K562 (cell line): ENCODE results near the gene PITPNC1. TPM values are rescaled to one million over a fixed set of nuclear protein-coding genes. Genes with fewer than 3 reads are reported as not detected.

Experiments used
- ATAC-seq: fragments of 200-7000 bp; cut with Tn5 transposase; 3 replicates; pipeline ENCODE4 v1.9.1; 2020; ENCODE audit warnings: moderate library complexity
- BruUV-seq: library from RNA; stranded (reverse); fragments of 400-500 nt; replicated peaks from 2 replicates; lab custom pipeline; 2021; lab: Mats Ljungman, UMichigan
- CTCF ChIA-PET: fragments of 300-600 bp; formaldehyde crosslinking; extraction: SDS; loops from one replicate; lab custom pipeline; 2021; ENCODE audit warnings: low intra/inter-chr PET ratio; lab: Yijun Ruan, JAX
- POLR2A ChIA-PET: fragments of 300-600, 350-650 bp; sonication (Branson Sonifier 250); formaldehyde crosslinking; extraction: SDS; loops from one replicate; lab custom pipeline; 2021; ENCODE audit warnings: antibody characterized with exemption, inconsistent platforms; lab: Yijun Ruan, JAX
- DNase-seq, 4 experiments: peaks; one replicate each; pipeline versions ENCODE4 v3.0.0 to v3.0.0-alpha.2; 2011 to 2018; ENCODE audit warnings: low spot score in 3 of 4, mixed read lengths in 3 of 4; ENCODE audit errors: extremely low read depth in 1 of 4
- FAIRE-seq: peaks from 2 replicates; lab custom pipeline; 2011; peaks lifted over from hg19 to GRCh38; lab: Jason Lieb, UNC
- H2AFZ ChIP-seq: 2 replicates; pipeline ENCODE4 v1.6.0; 2011; ENCODE audit warnings: low read depth, low read length, control low read depth, inconsistent platforms
- H3K27ac ChIP-seq: fragments of 200-600 bp; 3 replicates; pipeline ENCODE4 v1.8.0; 2011; ENCODE audit warnings: low read depth, mild to moderate bottlenecking, control low read depth, inconsistent platforms, low read length, moderate library complexity, mixed read lengths; ENCODE audit errors: extremely low read depth
- H3K27me3 ChIP-seq, 2 experiments: fragments of 300-600 bp in 1 of 2; 2 replicates in 1 of 2; 3 replicates in 1 of 2; pipeline versions ENCODE4 v1.6.0 to v1.8.0; 2011; ENCODE audit warnings: inconsistent platforms in 2 of 2, low read length in 2 of 2, mild to moderate bottlenecking in 1 of 2, mixed read lengths in 1 of 2, moderate library complexity in 1 of 2; ENCODE audit not compliant: control insufficient read depth in 2 of 2, insufficient read depth in 2 of 2
- H3K36me3 ChIP-seq: fragments of 300-600 bp; 3 replicates; pipeline ENCODE4 v1.8.0; 2011; ENCODE audit warnings: mild to moderate bottlenecking, low read length, inconsistent platforms; ENCODE audit not compliant: control insufficient read depth, insufficient read depth
- H3K4me1 ChIP-seq, 2 experiments: fragments of 200-600 bp in 1 of 2; replicated peaks in 1 of 2; 2 replicates in 1 of 2; 3 replicates in 1 of 2; pipeline versions ENCODE4 v1.5.1 to v1.8.0; 2011; ENCODE audit warnings: inconsistent platforms in 2 of 2, low read length in 2 of 2, mild to moderate bottlenecking in 1 of 2, mixed read lengths in 1 of 2, moderate library complexity in 1 of 2; ENCODE audit not compliant: control insufficient read depth in 2 of 2, insufficient read depth in 2 of 2
- H3K4me2 ChIP-seq: 2 replicates; pipeline ENCODE4 v1.6.1; 2011; ENCODE audit warnings: low read length, control low read depth, inconsistent platforms, mixed read lengths; ENCODE audit not compliant: insufficient read depth
- H3K4me3 ChIP-seq: fragments of 200-600 bp; sonication (generic), shearing (Covaris generic); 2 replicates; pipeline ENCODE4 v1.5.1; 2016; ENCODE audit warnings: control low read depth, inconsistent platforms
- H3K79me2 ChIP-seq: fragments of 200-600 bp; 3 replicates; pipeline ENCODE4 v1.8.0; 2011; ENCODE audit warnings: low read length, inconsistent platforms; ENCODE audit not compliant: control insufficient read depth, insufficient read depth
- H3K9ac ChIP-seq, 2 experiments: 2 replicates each; pipeline versions ENCODE4 v1.6.0 to v1.6.1; 2011; ENCODE audit warnings: low read depth in 2 of 2, low read length in 2 of 2, control low read depth in 1 of 2, inconsistent platforms in 1 of 2, mild to moderate bottlenecking in 1 of 2, mixed read lengths in 1 of 2; ENCODE audit not compliant: insufficient read depth in 1 of 2
- H3K9me1 ChIP-seq: one replicate; pipeline ENCODE4 v1.6.0; 2011; ENCODE audit warnings: inconsistent platforms, mild to moderate bottlenecking, low read length, moderate library complexity; ENCODE audit not compliant: control insufficient read depth, insufficient read depth
- H3K9me3 ChIP-seq: replicated peaks from 2 replicates; pipeline ENCODE4 v1.5.1; 2011; ENCODE audit warnings: low read depth, low read length, inconsistent platforms; ENCODE audit not compliant: control insufficient read depth, insufficient read depth
- H4K20me1 ChIP-seq: replicated peaks from 2 replicates; pipeline ENCODE4 v1.6.1; 2011; ENCODE audit warnings: low read length, inconsistent platforms, mixed read lengths; ENCODE audit not compliant: control insufficient read depth, insufficient read depth
- ATF3 ChIP-seq, 2 experiments: fragments of 450-650 bp in 1 of 2; sonication (generic) in 1 of 2; formaldehyde crosslinking in 1 of 2; IDR thresholded peaks in 1 of 2; conservative IDR thresholded peaks in 1 of 2; 2 replicates each; pipeline versions ENCODE4 v1.6.1 to v1.8.1; 2016 to 2023; ENCODE audit warnings: mild to moderate bottlenecking in 2 of 2, moderate library complexity in 2 of 2, inconsistent platforms in 1 of 2, missing genetic modification reagents in 1 of 2
- E4F1 ChIP-seq: fragments of 250-450 bp; sonication (Bioruptor Pico); IDR thresholded peaks from 2 replicates; pipeline ENCODE4 v1.5.0; 2021; ENCODE audit warnings: mild to moderate bottlenecking, borderline replicate concordance
- NONO ChIP-seq, 2 experiments: fragments of 200-400 bp in 1 of 2; fragments of 450-650 bp in 1 of 2; formaldehyde crosslinking in 1 of 2; IDR thresholded peaks; 2 replicates each; pipeline ENCODE4 v1.6.1; 2017; ENCODE audit warnings: low read depth in 2 of 2, mild to moderate bottlenecking in 2 of 2, moderate library complexity in 2 of 2, low read length in 1 of 2
- SMARCB1 ChIP-seq: IDR thresholded peaks from 2 replicates; pipeline ENCODE4 v1.6.1; 2011; ENCODE audit warnings: improper control_type of control experiment, low read depth; ENCODE audit not compliant: insufficient read length
- STAT5B ChIP-seq: fragments of 250-450 bp; sonication (Bioruptor Pico); IDR thresholded peaks from 2 replicates; pipeline ENCODE4 v1.8.0; 2021; ENCODE audit warnings: mild to moderate bottlenecking, inconsistent platforms
- U2AF1 ChIP-seq: fragments of 200-400 bp; formaldehyde crosslinking; optimal IDR thresholded peaks from 2 replicates; pipeline ENCODE3; 2017; ENCODE audit warnings: mild to moderate bottlenecking, low read depth, low read length, moderate library complexity
- ZNF23 ChIP-seq: fragments of 250-450 bp; sonication (Bioruptor Pico); IDR thresholded peaks from 2 replicates; pipeline ENCODE4 v1.4.0; 2020; ENCODE audit warnings: mild to moderate bottlenecking
- WGBS: fragments of 100-300 bp; shearing (Covaris generic); methylation state at CpG from one replicate; pipeline ENCODE4 v1.1.6; 2016; ENCODE audit warnings: low coverage, mixed read lengths; ENCODE audit not compliant: insufficient coverage; ENCODE audit errors: missing lambda C conversion rate; 5-methylcytosine and 5-hydroxymethylcytosine counted together
- in situ Hi-C: fragments of 300-500 bp; cut with MboI; formaldehyde crosslinking; loops from 4 replicates; pipeline ENCODE4 v1.15.0; 2018; ENCODE audit warnings: inconsistent platforms, mixed read lengths
- intact Hi-C: fragments of 100-400 bp; cut with micrococcal nuclease; formaldehyde crosslinking; loops from 2 replicates; pipeline ENCODE4 v1.14.2; 2022
- polyA plus RNA-seq, 8 experiments: library from polyadenylated mRNA; depleted of rRNA in 4 of 8; stranded (reverse) in 5 of 8; unstranded in 3 of 8; fragments of >200 nt; fragmentation: Nextera tagmentation in 2 of 8; fragmentation: Illumina TruSeq in 1 of 8; extraction: Ambion mirVana in 2 of 8; extraction: Trizol in 1 of 8; gene quantifications; 2 replicates each; pipeline versions ENCODE4 v1.2.1 to v1.2.3, GENCODE V29; 2011 to 2014; ENCODE audit warnings: inconsistent platforms in 1 of 8, missing spikeins in 1 of 8
- total RNA-seq, 7 experiments: library from RNA; depleted of rRNA in 6 of 7; stranded (reverse); fragments of >200 nt in 6 of 7; fragmentation: Illumina TruSeq in 2 of 7; extraction: Trizol in 2 of 7; gene quantifications; 2 replicates each; pipeline versions ENCODE4 v1.2.1 to v1.2.3, GENCODE V29; 2011 to 2021; ENCODE audit warnings: low replicate concordance in 1 of 7
- TF ChIP-seq, protein P1 (sequence below): fragments of 250-450 bp; sonication (Bioruptor Pico); IDR thresholded peaks from 2 replicates; pipeline ENCODE4 v1.8.0; 2021; ENCODE audit warnings: borderline replicate concordance, mild to moderate bottlenecking, moderate library complexity; ENCODE audit not compliant: poor library complexity, severe bottlenecking

Gene PITPNC1
- total and polyA plus RNA-seq, 9 of the 15 experiments (the other 6 are each of a cell fraction or from before 2014, with no cell fraction given), result 0.11 to 1.1 (median 0.65) TPM

DNA sequence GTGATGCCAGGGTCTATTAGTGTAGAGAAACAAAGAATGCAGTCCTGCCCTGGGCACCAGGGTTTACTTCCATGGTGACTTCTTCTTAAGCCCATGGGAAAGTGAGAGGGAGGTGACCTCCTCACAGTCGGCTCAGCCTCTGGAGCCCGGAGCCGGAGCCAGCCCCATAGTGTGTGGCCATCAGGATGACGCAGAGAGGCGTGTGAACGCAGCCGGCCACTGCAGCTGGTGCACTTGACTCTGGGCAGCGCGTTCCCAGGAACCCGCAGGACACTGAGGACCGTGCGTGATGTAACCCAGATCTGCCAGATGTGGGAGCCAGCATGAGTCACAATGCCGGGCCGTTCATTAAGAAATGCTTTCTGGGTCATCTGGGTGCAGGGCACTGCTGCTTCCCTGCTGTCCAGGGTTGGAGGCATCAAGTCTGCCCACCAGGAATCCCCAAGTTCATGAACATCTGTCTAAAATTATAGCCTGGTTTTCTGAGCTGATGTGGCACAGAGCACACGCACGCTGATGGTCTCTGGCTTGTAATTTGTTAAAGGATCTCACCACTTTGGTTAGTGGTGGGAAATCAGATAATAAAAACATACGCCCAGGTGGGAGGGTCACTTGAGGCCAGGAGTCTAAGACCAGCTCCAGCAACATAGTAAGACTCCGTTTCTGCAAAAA is 114.1 kb downstream of the PITPNC1 start:
- H3K27me3 ChIP-seq, result peaks cover 24 to 48% of the 10 kb centered on the region in 2 experiments
- no peak overlapping the region for H3K4me2 ChIP-seq
- 0 out of 2 replicates have a peak, but pooled peaks cover 2% of the 10 kb centered on the region for H3K9me3 ChIP-seq
- H3K27ac ChIP-seq, result no peak overlapping the region
- no peaks in the 10 kb centered on the region for H3K79me2 ChIP-seq
- no peak for ATAC-seq
- no peak overlapping the region for H2AFZ ChIP-seq
- no peaks in the 10 kb centered on the region for H3K4me1 ChIP-seq
- H4K20me1 ChIP-seq, result no peaks in the 10 kb centered on the region
- BruUV-seq, result no TSS peak
- FAIRE-seq, result no peak
- no peak overlapping the region for H3K4me3 ChIP-seq
- CTCF ChIA-PET, result no interaction called here
- WGBS, result 1% methylated on average over 18 of the region's 18 CpGs
- in situ Hi-C loops (no loop called here), intact Hi-C loops (no loop called here)
- TF ChIP-seq E4F1 (CRISPR knock-in tag), result no peak
- no peak for TF ChIP-seq SMARCB1
- TF ChIP-seq STAT5B (CRISPR knock-in tag), result no peak
- no peak for TF ChIP-seq U2AF1
- 0 out of 2 replicates have a peak, but pooled peaks have one; percentile 22 for TF ChIP-seq ATF3 (IDR thresholded peaks at IDR 0.05)
- no peak for TF ChIP-seq ATF3 (CRISPR knock-in tag; conservative IDR thresholded peaks at IDR 0.05)
- TF ChIP-seq NONO (IDR thresholded peaks at IDR 0.05; ENCODE audit: low read depth in 2 of 2, low read length in 1 of 2), result no peak
- TF ChIP-seq, protein P1, sequence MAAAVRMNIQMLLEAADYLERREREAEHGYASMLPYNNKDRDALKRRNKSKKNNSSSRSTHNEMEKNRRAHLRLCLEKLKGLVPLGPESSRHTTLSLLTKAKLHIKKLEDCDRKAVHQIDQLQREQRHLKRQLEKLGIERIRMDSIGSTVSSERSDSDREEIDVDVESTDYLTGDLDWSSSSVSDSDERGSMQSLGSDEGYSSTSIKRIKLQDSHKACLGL (CRISPR knock-in tag), result no peak
- TF ChIP-seq ZNF23 (CRISPR knock-in tag), result no peak
- H3K9ac ChIP-seq, result no peak overlapping the region
- H3K36me3 ChIP-seq, result no peaks in the 10 kb centered on the region
- H3K9me1 ChIP-seq, result no peaks in the 10 kb centered on the region
- POLR2A ChIA-PET, result interaction anchor here (0.5 to 0.7 kb wide), 3 partner anchors 10 to 303 kb away, joined by 3 read pairs; no protein-coding TSS in a partner anchor
- peak in 1 of 4 experiments; percentile 5 for DNase-seq
